Measurements from ENCODE around the gene GJD4. TPM values are rescaled to one million over a fixed set of nuclear protein-coding genes. Genes with fewer than 3 reads are reported as not detected.

The GJD4 gene
- total and polyA plus RNA-seq, 2 experiments from 2014 or later, result not detected

- no peaks in the 10 kb centered on the region for H3K9me3 Mint-ChIP-seq
- no peak overlapping the region for H3K4me3 ChIP-seq
- no peak overlapping the region for H2AFZ ChIP-seq
- no peak overlapping the region for H3K27ac ChIP-seq (ENCODE audit: low read depth)
- H3K4me2 ChIP-seq, result no peak overlapping the region
- no peak overlapping the region for H3K27ac Mint-ChIP-seq
- H3K27me3 ChIP-seq (ENCODE audit: insufficient read depth), result no peaks in the 10 kb centered on the region
- no peaks in the 10 kb centered on the region for H3K36me3 ChIP-seq (ENCODE audit: insufficient read depth)
- H3F3A ChIP-seq (replicated peaks; ENCODE audit: low read depth), result no peaks in the 10 kb centered on the region
- H3K4me1 Mint-ChIP-seq, result no peaks in the 10 kb centered on the region; the same call in 2 of the 3 replicates
- no peaks in the 10 kb centered on the region for H3K4me1 ChIP-seq (ENCODE audit: insufficient read depth)
- H3K79me2 ChIP-seq (replicated peaks; ENCODE audit: insufficient read depth), result no peaks in the 10 kb centered on the region
- no peaks in the 10 kb centered on the region for H3K9me2 ChIP-seq (ENCODE audit: insufficient read depth)
- peaks cover 5% of the 10 kb centered on the region for H3K27me3 Mint-ChIP-seq (ENCODE audit: insufficient read depth, low read depth, poor library complexity)
- no peak for TF ChIP-seq ZNF331 (CRISPR knock-in tag; IDR thresholded peaks at IDR 0.05; ENCODE audit: low read depth)
- no peak for TF ChIP-seq JUNB (IDR thresholded peaks at IDR 0.05; ENCODE audit: unreplicated experiment)
- TF ChIP-seq, protein P1, sequence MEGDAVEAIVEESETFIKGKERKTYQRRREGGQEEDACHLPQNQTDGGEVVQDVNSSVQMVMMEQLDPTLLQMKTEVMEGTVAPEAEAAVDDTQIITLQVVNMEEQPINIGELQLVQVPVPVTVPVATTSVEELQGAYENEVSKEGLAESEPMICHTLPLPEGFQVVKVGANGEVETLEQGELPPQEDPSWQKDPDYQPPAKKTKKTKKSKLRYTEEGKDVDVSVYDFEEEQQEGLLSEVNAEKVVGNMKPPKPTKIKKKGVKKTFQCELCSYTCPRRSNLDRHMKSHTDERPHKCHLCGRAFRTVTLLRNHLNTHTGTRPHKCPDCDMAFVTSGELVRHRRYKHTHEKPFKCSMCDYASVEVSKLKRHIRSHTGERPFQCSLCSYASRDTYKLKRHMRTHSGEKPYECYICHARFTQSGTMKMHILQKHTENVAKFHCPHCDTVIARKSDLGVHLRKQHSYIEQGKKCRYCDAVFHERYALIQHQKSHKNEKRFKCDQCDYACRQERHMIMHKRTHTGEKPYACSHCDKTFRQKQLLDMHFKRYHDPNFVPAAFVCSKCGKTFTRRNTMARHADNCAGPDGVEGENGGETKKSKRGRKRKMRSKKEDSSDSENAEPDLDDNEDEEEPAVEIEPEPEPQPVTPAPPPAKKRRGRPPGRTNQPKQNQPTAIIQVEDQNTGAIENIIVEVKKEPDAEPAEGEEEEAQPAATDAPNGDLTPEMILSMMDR (conservative IDR thresholded peaks at IDR 0.05; ENCODE audit: low read depth in 2 of 2), result no peak
- no peak for TF ChIP-seq STAT1 (IDR thresholded peaks at IDR 0.05; ENCODE audit: unreplicated experiment)
- TF ChIP-seq EZH2phosphoT487 (IDR thresholded peaks at IDR 0.05; ENCODE audit: unreplicated experiment), result no peak
- TF ChIP-seq NANOG (IDR thresholded peaks at IDR 0.05; ENCODE audit: borderline replicate concordance), result no peak
- no peak for TF ChIP-seq EZH2 (IDR thresholded peaks at IDR 0.05; ENCODE audit: low read depth, unreplicated experiment)
- no peak overlapping the region for H3K4me3 Mint-ChIP-seq
- H3K36me3 Mint-ChIP-seq (ENCODE audit: low read depth), result peaks cover 7% of the 10 kb centered on the region
- ATAC-seq, result no peak
- H4K20me1 ChIP-seq (replicated peaks; ENCODE audit: insufficient read depth), result no peaks in the 10 kb centered on the region
- no peak for DNase-seq (ENCODE audit: low spot score)
Observed at GRCh38 chr10:35561715-35562114, 43.4 kb upstream of the GJD4 start.

GRCh38 chr10:35562427-35562826, 42.7 kb upstream of the GJD4 start:
- no peaks in the 10 kb centered on the region; the same call in 2 of the 3 replicates for H3K4me1 Mint-ChIP-seq

GRCh38 chr10:35563261-35563891, 41.8 kb upstream of the GJD4 start:
- no peaks in the 10 kb centered on the region for H3K9me3 Mint-ChIP-seq
- H3K27ac Mint-ChIP-seq, result no peak overlapping the region
- peaks cover 11% of the 10 kb centered on the region for H3K36me3 Mint-ChIP-seq (ENCODE audit: low read depth)
- H3K27me3 ChIP-seq (ENCODE audit: insufficient read depth), result no peaks in the 10 kb centered on the region
- H3K9me2 ChIP-seq (ENCODE audit: insufficient read depth), result no peaks in the 10 kb centered on the region
- no peak overlapping the region for H3K4me2 ChIP-seq
- no peak overlapping the region for H3K27ac ChIP-seq (ENCODE audit: low read depth)
- no peak overlapping the region for H3K4me3 Mint-ChIP-seq
- H3K36me3 ChIP-seq (ENCODE audit: insufficient read depth), result no peaks in the 10 kb centered on the region
- H3K4me1 ChIP-seq (ENCODE audit: insufficient read depth), result no peaks in the 10 kb centered on the region
- no peaks in the 10 kb centered on the region for H3K79me2 ChIP-seq (replicated peaks; ENCODE audit: insufficient read depth)
- DNase-seq (ENCODE audit: low spot score) (peak; percentile 82), ATAC-seq (peak; percentile 73)
- H3F3A ChIP-seq (replicated peaks; ENCODE audit: low read depth), result no peaks in the 10 kb centered on the region
- TF ChIP-seq, protein P1 (conservative IDR thresholded peaks at IDR 0.05; ENCODE audit: low read depth in 2 of 2), result peak; percentile 97 to 100
- TF ChIP-seq STAT1 (IDR thresholded peaks at IDR 0.05; ENCODE audit: unreplicated experiment), result no peak
- H4K20me1 ChIP-seq (replicated peaks; ENCODE audit: insufficient read depth), result no peaks in the 10 kb centered on the region; the same call in 1 of the 2 replicates
- no peak overlapping the region for H2AFZ ChIP-seq
- peaks cover 5% of the 10 kb centered on the region for H3K27me3 Mint-ChIP-seq (ENCODE audit: insufficient read depth, low read depth, poor library complexity)
- H3K4me3 ChIP-seq, result no peak overlapping the region
- H3K4me1 Mint-ChIP-seq, result no peaks in the 10 kb centered on the region; the same call in 2 of the 3 replicates

More at GRCh38 chr10:35562427-35562826, 42.7 kb upstream of the GJD4 start:
- TF ChIP-seq ZNF114 (CRISPR knock-in tag; IDR thresholded peaks at IDR 0.05), result no peak
- Mint-ChIP-seq H3K27me3 (ENCODE audit: insufficient read depth, low read depth, poor library complexity) (peaks cover 5% of the 10 kb centered on the region), H3K36me3 (ENCODE audit: low read depth) (peaks cover 10% of the 10 kb centered on the region), H3K9me3 (no peaks in the 10 kb centered on the region), H3K27ac (no peak overlapping the region), H3K4me3 (no peak overlapping the region)
- Histone ChIP-seq H2AFZ (no peak overlapping the region), H3K27me3 (ENCODE audit: insufficient read depth) (no peaks in the 10 kb centered on the region), H3K4me2 (no peak overlapping the region), H3K4me3 (no peak overlapping the region), H3K36me3 (ENCODE audit: insufficient read depth) (no peaks in the 10 kb centered on the region), H3F3A (replicated peaks; ENCODE audit: low read depth) (no peaks in the 10 kb centered on the region), H4K20me1 (replicated peaks; ENCODE audit: insufficient read depth) (no peaks in the 10 kb centered on the region; the same call in 1 of the 2 replicates), H3K4me1 (ENCODE audit: insufficient read depth) (no peaks in the 10 kb centered on the region), H3K79me2 (replicated peaks; ENCODE audit: insufficient read depth) (no peaks in the 10 kb centered on the region), H3K9me2 (ENCODE audit: insufficient read depth) (no peaks in the 10 kb centered on the region), H3K27ac (ENCODE audit: low read depth) (no peak overlapping the region)
- ATAC-seq, result no peak
- no peak for DNase-seq (ENCODE audit: low spot score)
